Upper lobe of left lung (tissue), 4 donors: ENCODE results near the gene C1orf21.

ENCODE experiments used
- POLR2A ChIP-seq, 4 donors: fragments of 450-650 bp; IDR thresholded peaks; one replicate each; pipeline ENCODE4 v1.5.1; 2016 to 2017; ENCODE audit warnings: antibody characterized with exemption in 4 of 4, mild to moderate bottlenecking in 2 of 4
- POLR2AphosphoS5 ChIP-seq, 2 donors: sonication (generic); formaldehyde crosslinking; IDR thresholded peaks; one replicate each; pipeline ENCODE4 v1.5.1; 2017; ENCODE audit warnings: antibody characterized with exemption in 2 of 2
- TF ChIP-seq, protein P1 (sequence below), 6 experiments: fragments of 450-650 bp in 4 of 6; fragments of 200-600 bp in 2 of 6; sonication (generic) in 2 of 6; IDR thresholded peaks; one replicate each; pipeline ENCODE4 v1.5.1; 2016 to 2019; ENCODE audit warnings: antibody characterized with exemption in 6 of 6

DNA sequence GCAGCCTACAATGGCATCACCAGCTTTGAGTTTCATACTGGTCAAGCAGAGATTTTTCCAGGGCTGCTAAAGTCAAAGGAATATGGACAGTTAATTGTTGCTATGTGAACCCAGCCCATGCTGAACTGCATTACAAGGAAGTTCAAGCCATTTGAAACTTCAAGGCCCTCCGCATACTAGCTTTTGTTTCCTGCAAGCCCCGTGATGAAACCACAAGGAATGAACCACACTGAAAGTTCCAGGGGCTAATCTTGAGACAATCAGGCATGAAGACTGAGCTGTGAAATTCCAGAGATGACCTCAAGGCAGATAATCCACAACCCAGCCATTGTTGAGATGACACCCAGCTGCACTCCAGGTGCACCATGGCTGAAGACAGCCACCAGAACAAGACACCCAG lies 180.8 kb downstream of the C1orf21 start:
- TF ChIP-seq, protein P1, sequence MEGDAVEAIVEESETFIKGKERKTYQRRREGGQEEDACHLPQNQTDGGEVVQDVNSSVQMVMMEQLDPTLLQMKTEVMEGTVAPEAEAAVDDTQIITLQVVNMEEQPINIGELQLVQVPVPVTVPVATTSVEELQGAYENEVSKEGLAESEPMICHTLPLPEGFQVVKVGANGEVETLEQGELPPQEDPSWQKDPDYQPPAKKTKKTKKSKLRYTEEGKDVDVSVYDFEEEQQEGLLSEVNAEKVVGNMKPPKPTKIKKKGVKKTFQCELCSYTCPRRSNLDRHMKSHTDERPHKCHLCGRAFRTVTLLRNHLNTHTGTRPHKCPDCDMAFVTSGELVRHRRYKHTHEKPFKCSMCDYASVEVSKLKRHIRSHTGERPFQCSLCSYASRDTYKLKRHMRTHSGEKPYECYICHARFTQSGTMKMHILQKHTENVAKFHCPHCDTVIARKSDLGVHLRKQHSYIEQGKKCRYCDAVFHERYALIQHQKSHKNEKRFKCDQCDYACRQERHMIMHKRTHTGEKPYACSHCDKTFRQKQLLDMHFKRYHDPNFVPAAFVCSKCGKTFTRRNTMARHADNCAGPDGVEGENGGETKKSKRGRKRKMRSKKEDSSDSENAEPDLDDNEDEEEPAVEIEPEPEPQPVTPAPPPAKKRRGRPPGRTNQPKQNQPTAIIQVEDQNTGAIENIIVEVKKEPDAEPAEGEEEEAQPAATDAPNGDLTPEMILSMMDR (IDR thresholded peaks at IDR 0.05) = no peak
- TF ChIP-seq POLR2AphosphoS5 (IDR thresholded peaks at IDR 0.05) (no peak), POLR2A (IDR thresholded peaks at IDR 0.05) (no peak)
